ENCODE measurements around the gene PRPH2. TPM values are rescaled to one million over a fixed set of nuclear protein-coding genes. Genes with fewer than 3 reads are reported as not detected.
A peak's percentile ranks its signal among the peaks of the same experiment; 100 is the strongest.

PRPH2 gene
- total and polyA plus RNA-seq, 12 donors, result 0.36 to 2.7 (median 0.97) TPM

- ATAC-seq, result no peak
- Histone ChIP-seq H3K36me3 (peaks cover 0 to 7% (median 0%) of the 10 kb centered on the region in 9 donors), H3K9me3 (no peaks in the 10 kb centered on the region), H3K4me3 (peak overlapping the region in 7 of 10 donors; percentile 53 to 66 (median 59)), H3K27me3 (no peaks in the 10 kb centered on the region), H3K4me1 (peaks cover 4 to 20% (median 14%) of the 10 kb centered on the region in 9 donors), H3K27ac (peak overlapping the region in 9 of 10 donors; percentile 34 to 88 (median 76))
- intact Hi-C loops (cut with DNase I), result loop anchor here (1.0 to 10.0 kb wide), 11 partner anchors 34 to 151 kb away; partner anchors contain the start of gene RPL7L1 (in 5 of the 10)
- TF ChIP-seq, protein P1, sequence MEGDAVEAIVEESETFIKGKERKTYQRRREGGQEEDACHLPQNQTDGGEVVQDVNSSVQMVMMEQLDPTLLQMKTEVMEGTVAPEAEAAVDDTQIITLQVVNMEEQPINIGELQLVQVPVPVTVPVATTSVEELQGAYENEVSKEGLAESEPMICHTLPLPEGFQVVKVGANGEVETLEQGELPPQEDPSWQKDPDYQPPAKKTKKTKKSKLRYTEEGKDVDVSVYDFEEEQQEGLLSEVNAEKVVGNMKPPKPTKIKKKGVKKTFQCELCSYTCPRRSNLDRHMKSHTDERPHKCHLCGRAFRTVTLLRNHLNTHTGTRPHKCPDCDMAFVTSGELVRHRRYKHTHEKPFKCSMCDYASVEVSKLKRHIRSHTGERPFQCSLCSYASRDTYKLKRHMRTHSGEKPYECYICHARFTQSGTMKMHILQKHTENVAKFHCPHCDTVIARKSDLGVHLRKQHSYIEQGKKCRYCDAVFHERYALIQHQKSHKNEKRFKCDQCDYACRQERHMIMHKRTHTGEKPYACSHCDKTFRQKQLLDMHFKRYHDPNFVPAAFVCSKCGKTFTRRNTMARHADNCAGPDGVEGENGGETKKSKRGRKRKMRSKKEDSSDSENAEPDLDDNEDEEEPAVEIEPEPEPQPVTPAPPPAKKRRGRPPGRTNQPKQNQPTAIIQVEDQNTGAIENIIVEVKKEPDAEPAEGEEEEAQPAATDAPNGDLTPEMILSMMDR (IDR thresholded peaks at IDR 0.05), result no peak
- no peak for DNase-seq
These were observed 3.6 kb upstream of the PRPH2 start for GRCh38 chr6:42726026-42726425.

DNA sequence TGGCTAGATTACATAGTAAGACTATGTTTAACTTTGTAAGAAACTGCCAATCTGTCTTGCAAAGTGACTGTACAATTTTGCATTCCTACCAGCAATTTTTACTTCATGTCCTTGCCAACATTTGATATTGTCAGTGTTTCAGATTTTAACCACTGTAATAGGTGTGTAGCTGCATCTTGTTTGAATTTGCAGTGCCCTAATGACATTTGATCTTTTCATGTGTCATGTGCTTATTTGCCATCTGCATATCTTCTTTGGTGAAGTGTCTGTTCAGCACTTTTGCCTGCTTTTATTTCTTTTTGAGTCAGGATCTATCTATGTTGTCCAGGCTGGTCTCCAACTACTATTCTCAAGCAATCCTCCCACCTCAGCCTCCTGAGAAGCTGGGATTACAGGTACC is 2.4 kb upstream of the PRPH2 start:
- Histone ChIP-seq H3K9me3 (no peaks in the 10 kb centered on the region), H3K27ac (no peak overlapping the region), H3K4me3 (no peak overlapping the region), H3K4me1 (peaks cover 4 to 20% (median 14%) of the 10 kb centered on the region in 9 donors), H3K36me3 (peaks cover 0 to 7% (median 0%) of the 10 kb centered on the region in 9 donors), H3K27me3 (no peaks in the 10 kb centered on the region)
- intact Hi-C loops (cut with DNase I), result loop anchor here in 7 of 10 donors (5.0 to 10.0 kb wide), 6 partner anchors 33 to 152 kb away; partner anchors contain the start of gene RPL7L1 (in 5 of the 7)
- TF ChIP-seq, protein P1 (IDR thresholded peaks at IDR 0.05), result no peak
- ATAC-seq (no peak), DNase-seq (no peak)

DNA sequence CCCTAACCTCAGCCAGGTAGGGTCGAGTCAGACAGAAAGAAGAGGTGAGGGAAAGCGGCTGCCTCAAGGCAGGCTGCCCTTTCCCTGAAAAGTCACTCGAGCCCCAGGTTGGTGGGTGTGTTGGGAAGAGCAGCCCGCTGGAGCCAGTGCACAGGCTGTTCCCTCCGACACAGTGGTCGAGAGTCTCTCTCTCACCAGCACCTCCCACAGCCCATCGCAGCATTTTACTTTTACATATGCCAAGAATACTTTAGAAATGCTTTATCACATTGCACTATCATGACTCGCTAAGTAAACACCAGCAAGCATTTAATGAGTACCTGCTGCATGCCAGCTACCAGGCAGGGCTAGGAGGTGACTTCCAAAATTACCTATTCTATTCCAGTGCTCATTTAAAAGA is 1.7 kb downstream of the PRPH2 start:
- Histone ChIP-seq H3K4me1 (peaks cover 0 to 2% (median under 1%) of the 10 kb centered on the region in 9 donors), H3K36me3 (peaks cover 0 to 7% (median 0%) of the 10 kb centered on the region in 9 donors), H3K27me3 (no peaks in the 10 kb centered on the region), H3K4me3 (no peak overlapping the region), H3K9me3 (no peaks in the 10 kb centered on the region), H3K27ac (no peak overlapping the region)
- DNase-seq (no peak), ATAC-seq (no peak)
- intact Hi-C loops (cut with DNase I), result loop anchor here in 3 of 10 donors (10.0 kb wide), 2 partner anchors 56 to 154 kb away; partner anchors contain the start of gene RPL7L1 (in 2 of the 3)
- 81 to 82% methylated on average over 8 of the region's 8 CpGs for WGBS, 2 donors
- TF ChIP-seq, protein P1 (IDR thresholded peaks at IDR 0.05), result no peak

DNA sequence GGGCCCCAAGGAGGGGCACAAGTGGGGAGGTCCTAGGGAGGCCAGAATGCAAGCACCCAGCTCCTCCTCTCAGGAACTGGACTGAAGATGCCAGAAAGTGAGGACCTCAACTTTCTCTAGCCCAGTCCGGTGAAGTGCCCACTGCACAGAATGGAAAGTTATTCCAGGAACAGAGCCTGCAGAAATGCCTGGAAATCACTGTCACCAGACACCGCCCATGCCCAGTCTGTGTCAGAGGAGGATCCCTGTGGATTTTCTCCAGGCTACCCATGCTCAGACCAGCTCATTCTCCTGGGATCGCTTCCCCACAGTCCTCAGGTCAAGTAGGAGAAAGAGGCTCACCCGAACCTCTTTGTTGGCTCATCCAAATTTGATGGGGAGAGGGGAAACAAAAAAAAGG is 6.5 kb downstream of the PRPH2 start:
- Histone ChIP-seq H3K27me3 (no peaks in the 10 kb centered on the region), H3K27ac (no peak overlapping the region), H3K4me1 (no peaks in the 10 kb centered on the region), H3K9me3 (peaks cover 0 to 13% (median 8%) of the 10 kb centered on the region in 11 donors), H3K4me3 (no peak overlapping the region), H3K36me3 (no peaks in the 10 kb centered on the region)
- ATAC-seq, result no peak
- TF ChIP-seq, protein P1 (IDR thresholded peaks at IDR 0.05), result no peak
- WGBS, 2 donors, result 85 to 92% methylated on average over 4 of the region's 4 CpGs
- intact Hi-C loops (cut with DNase I), result no loop called here
- no peak for DNase-seq
